Activated gamma-delta T cell (primary cell): Measurements from ENCODE around the gene MOB3B.

Experiments used
- DNase-seq: peaks from one replicate; lab custom pipeline; 2025; lab: John Stamatoyannopoulos, UW

The MOB3B gene

GRCh38 chr9:27280249-27280648 lies 249.4 kb downstream of the MOB3B start:
- DNase-seq = no peak

GRCh38 chr9:27279611-27280010 lies 250.0 kb downstream of the MOB3B start:
- DNase-seq = no peak

GRCh38 chr9:27278374-27278773 lies 251.2 kb downstream of the MOB3B start:
- DNase-seq = no peak

GRCh38 chr9:27276193-27277030 lies 253.2 kb downstream of the MOB3B start:
- no peak for DNase-seq
